Osteoblast (primary cell): ENCODE data around the gene SLC7A14. TPM values are rescaled to one million over a fixed set of nuclear protein-coding genes. Genes with fewer than 3 reads are reported as not detected.

ENCODE experiments used
- DNase-seq: peaks from one replicate; pipeline ENCODE4 v3.0.0; 2011; ENCODE audit warnings: low spot score, mixed read lengths; ENCODE audit not compliant: insufficient read length; ENCODE audit errors: missing footprints
- H2AFZ ChIP-seq: 2 replicates; pipeline ENCODE4 v1.6.0; 2011; ENCODE audit warnings: mild to moderate bottlenecking, low read length
- H3K27ac ChIP-seq: 2 replicates; pipeline ENCODE4 v1.5.1; 2011; ENCODE audit warnings: mild to moderate bottlenecking, low read depth, low read length, moderate library complexity
- H3K27me3 ChIP-seq: 2 replicates; pipeline ENCODE4 v1.6.0; 2012; ENCODE audit warnings: mild to moderate bottlenecking, control low read depth, inconsistent platforms, low read length, moderate library complexity; ENCODE audit not compliant: insufficient read depth
- H3K36me3 ChIP-seq: 2 replicates; pipeline ENCODE4 v1.5.1; 2011; ENCODE audit warnings: mild to moderate bottlenecking, low read length, control low read depth, moderate library complexity; ENCODE audit not compliant: insufficient read depth
- H3K4me1 ChIP-seq: 2 replicates; pipeline ENCODE4 v1.5.1; 2011; ENCODE audit warnings: mild to moderate bottlenecking, low read length, control low read depth, moderate library complexity; ENCODE audit not compliant: insufficient read depth
- H3K4me2 ChIP-seq: 2 replicates; pipeline ENCODE4 v1.6.0; 2011; ENCODE audit warnings: mild to moderate bottlenecking, low read length; ENCODE audit not compliant: insufficient read depth
- H3K4me3 ChIP-seq: fragments of 200-600 bp; sonication (generic); 3 replicates; pipeline ENCODE4 v1.5.1; 2012; ENCODE audit warnings: mild to moderate bottlenecking, low read length, inconsistent platforms; ENCODE audit not compliant: insufficient read depth
- H3K79me2 ChIP-seq: 2 replicates; pipeline ENCODE4 v1.6.0; 2012; ENCODE audit warnings: mild to moderate bottlenecking, low read length, control low read depth, inconsistent platforms; ENCODE audit not compliant: insufficient read depth
- H3K9me3 ChIP-seq: 2 replicates; pipeline ENCODE4 v1.5.1; 2011; ENCODE audit warnings: low read depth, low read length, control low read depth
- H4K20me1 ChIP-seq: 2 replicates; pipeline ENCODE4 v1.6.0; 2012; ENCODE audit warnings: mild to moderate bottlenecking, low read length, control low read depth; ENCODE audit not compliant: insufficient read depth
- total RNA-seq: library from RNA; depleted of rRNA; stranded (reverse); fragments of >200 nt; gene quantifications from 2 replicates; pipeline ENCODE4 v1.2.3, GENCODE V29; 2012
- TF ChIP-seq, protein P1 (sequence below): IDR thresholded peaks from 2 replicates; pipeline ENCODE4 v1.5.1; 2011; ENCODE audit warnings: mild to moderate bottlenecking, low read depth, low read length, moderate library complexity; ENCODE audit errors: extremely low read depth

Gene SLC7A14
- total RNA-seq, 1 donor: 0.36 TPM

GRCh38 chr3:170566413-170566812 is 19.5 kb downstream of the SLC7A14 start:
- peaks cover 9% of the 10 kb centered on the region for H3K4me1 ChIP-seq
- H2AFZ ChIP-seq: no peak overlapping the region
- TF ChIP-seq, protein P1, sequence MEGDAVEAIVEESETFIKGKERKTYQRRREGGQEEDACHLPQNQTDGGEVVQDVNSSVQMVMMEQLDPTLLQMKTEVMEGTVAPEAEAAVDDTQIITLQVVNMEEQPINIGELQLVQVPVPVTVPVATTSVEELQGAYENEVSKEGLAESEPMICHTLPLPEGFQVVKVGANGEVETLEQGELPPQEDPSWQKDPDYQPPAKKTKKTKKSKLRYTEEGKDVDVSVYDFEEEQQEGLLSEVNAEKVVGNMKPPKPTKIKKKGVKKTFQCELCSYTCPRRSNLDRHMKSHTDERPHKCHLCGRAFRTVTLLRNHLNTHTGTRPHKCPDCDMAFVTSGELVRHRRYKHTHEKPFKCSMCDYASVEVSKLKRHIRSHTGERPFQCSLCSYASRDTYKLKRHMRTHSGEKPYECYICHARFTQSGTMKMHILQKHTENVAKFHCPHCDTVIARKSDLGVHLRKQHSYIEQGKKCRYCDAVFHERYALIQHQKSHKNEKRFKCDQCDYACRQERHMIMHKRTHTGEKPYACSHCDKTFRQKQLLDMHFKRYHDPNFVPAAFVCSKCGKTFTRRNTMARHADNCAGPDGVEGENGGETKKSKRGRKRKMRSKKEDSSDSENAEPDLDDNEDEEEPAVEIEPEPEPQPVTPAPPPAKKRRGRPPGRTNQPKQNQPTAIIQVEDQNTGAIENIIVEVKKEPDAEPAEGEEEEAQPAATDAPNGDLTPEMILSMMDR: no peak
- no peaks in the 10 kb centered on the region for H3K27me3 ChIP-seq
- no peak overlapping the region for H3K4me2 ChIP-seq
- H4K20me1 ChIP-seq: no peaks in the 10 kb centered on the region
- H3K79me2 ChIP-seq: no peaks in the 10 kb centered on the region
- no peak overlapping the region for H3K4me3 ChIP-seq
- no peaks in the 10 kb centered on the region for H3K36me3 ChIP-seq
- H3K27ac ChIP-seq: no peak overlapping the region
- no peaks in the 10 kb centered on the region for H3K9me3 ChIP-seq
- DNase-seq: no peak

DNA sequence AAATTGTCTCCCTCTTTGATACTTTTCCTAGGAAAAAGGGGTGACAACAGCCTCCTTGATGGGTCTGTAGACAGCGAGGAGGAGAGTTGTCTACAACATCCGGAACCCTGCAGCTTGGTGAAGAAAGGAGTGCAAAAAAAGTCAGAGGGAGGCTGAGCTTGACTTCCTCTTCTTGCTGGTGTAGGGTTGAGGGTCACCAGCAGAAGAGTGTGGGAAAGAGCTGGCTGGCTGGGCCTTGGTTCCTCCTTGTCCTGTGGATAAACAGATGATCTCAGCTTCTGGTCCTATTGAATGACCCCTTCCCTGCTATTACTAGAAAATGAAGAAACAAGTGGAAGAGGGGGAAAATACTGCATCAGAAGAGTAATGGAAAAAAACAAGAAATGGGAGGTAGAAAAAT is 20.4 kb downstream of the SLC7A14 start:
- Histone ChIP-seq H3K4me1 (peaks cover 9% of the 10 kb centered on the region), H3K36me3 (no peaks in the 10 kb centered on the region), H3K27ac (no peak overlapping the region), H3K79me2 (no peaks in the 10 kb centered on the region), H3K4me2 (no peak overlapping the region), H2AFZ (no peak overlapping the region), H3K27me3 (no peaks in the 10 kb centered on the region), H4K20me1 (no peaks in the 10 kb centered on the region), H3K9me3 (no peaks in the 10 kb centered on the region), H3K4me3 (no peak overlapping the region)
- TF ChIP-seq, protein P1: no peak
- no peak for DNase-seq

GRCh38 chr3:170564664-170565063 is 21.2 kb downstream of the SLC7A14 start:
- DNase-seq: no peak
- Histone ChIP-seq H3K9me3 (no peaks in the 10 kb centered on the region), H3K4me1 (peaks cover 9% of the 10 kb centered on the region), H3K27ac (peak overlapping the region; percentile 49), H3K4me2 (peak overlapping the region; percentile 68), H2AFZ (peak overlapping the region; percentile 92), H3K36me3 (no peaks in the 10 kb centered on the region), H4K20me1 (no peaks in the 10 kb centered on the region), H3K4me3 (no peak overlapping the region), H3K27me3 (no peaks in the 10 kb centered on the region), H3K79me2 (no peaks in the 10 kb centered on the region)
- TF ChIP-seq, protein P1: no peak

DNA sequence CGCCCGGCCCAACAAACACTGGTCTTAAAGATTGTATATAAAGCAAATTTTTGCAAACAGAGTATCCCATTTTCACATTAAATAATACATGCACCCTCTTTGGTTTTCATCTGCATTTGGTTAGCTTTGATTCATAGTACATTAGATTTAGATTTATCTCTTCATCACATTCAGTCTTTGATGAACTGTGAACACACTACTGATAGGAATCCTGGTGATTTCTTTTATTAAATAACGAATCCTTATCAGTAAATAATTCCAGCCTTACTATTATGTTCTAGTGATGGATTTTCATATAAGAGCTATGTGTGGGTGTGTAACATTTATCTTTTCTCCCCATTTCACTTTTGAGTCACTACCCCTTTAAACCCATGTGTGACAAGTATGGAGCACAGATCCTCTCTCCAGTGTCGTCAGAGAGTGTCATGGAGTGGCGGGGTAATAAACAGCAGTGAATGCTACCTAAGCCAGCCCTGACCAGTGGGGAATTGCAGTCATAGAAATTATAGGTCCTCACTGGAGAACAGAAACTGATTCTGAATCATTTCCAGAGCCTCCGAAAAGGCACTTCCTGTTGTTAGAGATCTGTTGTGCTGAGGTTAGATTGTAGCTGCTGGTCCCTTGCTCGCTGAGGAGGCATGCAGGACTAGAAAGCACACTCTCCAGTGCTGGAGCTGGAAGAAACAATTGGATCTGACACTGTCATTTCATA is 22.0 kb downstream of the SLC7A14 start:
- Histone ChIP-seq H3K4me2 (peak overlapping the region; percentile 68), H3K79me2 (no peaks in the 10 kb centered on the region), H3K9me3 (no peaks in the 10 kb centered on the region), H2AFZ (peak overlapping the region; percentile 92), H3K27ac (peak overlapping the region; percentile 49), H3K4me3 (peak overlapping the region; percentile 55), H4K20me1 (no peaks in the 10 kb centered on the region), H3K27me3 (no peaks in the 10 kb centered on the region), H3K36me3 (no peaks in the 10 kb centered on the region), H3K4me1 (peaks cover 9% of the 10 kb centered on the region)
- TF ChIP-seq, protein P1: no peak
- DNase-seq: peak; percentile 64
